CD4-positive, alpha-beta T cell treated with Interleukin-17A for 1 hour (primary cell): ENCODE results near the gene SGIP1.
"Not testable (repeated sequence)": the region's sequence is repeated elsewhere in the genome, so short reads cannot be mapped to it uniquely, and the experiment has no call there.

Experiments used
- DNase-seq: peaks from one replicate; pipeline ENCODE4 v3.0.0-alpha.2; 2020

Gene SGIP1

GRCh38 chr1:66562561-66562960, 28.6 kb downstream of the SGIP1 start:
- no peak for DNase-seq

DNA sequence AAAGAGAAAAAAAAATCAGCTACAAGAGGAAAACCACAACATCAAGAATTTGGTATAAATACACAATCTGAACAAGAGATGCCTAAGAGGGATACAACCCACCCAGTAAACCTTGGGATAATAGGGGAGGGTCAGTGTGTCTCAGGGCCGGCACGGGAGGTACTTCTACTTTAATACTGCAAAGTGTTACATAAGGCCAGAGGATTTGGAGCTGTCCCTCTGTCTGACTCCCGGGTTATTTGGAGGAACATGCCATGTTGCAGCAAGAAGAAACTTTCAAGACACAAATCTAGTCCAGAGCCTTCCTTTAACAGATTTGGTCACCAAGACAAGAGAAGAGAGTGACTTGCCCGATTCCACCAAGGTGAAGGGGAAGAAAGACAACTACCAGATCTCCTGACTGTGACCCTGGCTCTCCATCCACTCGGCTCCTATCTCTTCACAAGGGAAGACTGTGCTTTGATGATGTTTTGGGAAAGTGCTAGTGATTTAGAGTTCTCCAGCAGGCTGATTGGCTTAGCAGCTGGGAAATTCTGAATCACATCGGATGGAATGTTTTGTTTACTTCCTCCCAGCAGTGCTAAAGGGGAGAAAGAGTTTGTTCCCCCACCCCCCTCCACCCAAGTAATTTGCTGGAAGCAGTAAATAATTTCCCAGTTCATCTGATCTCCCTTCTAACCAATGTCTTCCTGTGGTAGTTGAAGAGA, 29.3 kb downstream of the SGIP1 start:
- no peak for DNase-seq

DNA sequence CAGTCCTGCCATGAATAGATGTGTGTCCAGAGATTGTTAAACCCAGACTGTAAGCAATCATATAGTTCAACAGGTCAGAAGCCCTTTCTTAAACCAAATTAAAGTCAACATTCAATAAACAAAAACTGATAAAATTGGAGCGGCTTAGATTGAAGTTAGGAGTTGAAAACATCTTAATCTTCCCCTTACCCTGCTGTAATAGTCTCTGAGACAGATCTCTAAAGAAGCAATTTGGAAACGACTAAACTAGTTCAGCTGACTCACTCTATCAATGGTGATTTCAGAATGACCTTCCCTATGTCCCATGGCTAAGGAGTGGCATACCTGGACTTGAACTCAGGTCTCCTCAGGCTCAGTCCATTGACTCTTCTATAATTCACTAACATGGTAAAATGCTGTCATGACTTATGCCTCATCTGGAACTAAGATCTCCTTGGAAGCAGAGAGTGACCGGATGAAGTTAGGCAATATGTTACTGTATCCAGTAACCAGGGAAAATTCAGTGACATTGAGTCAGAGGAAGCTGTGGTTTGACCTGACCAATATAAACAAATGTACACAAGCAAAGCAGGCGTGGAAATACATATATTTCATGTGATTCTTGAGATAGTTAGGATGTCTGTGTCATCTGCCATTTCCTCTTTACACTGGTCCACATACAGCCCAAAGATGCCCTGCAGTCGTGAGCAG, 30.1 kb downstream of the SGIP1 start:
- DNase-seq = no peak

DNA sequence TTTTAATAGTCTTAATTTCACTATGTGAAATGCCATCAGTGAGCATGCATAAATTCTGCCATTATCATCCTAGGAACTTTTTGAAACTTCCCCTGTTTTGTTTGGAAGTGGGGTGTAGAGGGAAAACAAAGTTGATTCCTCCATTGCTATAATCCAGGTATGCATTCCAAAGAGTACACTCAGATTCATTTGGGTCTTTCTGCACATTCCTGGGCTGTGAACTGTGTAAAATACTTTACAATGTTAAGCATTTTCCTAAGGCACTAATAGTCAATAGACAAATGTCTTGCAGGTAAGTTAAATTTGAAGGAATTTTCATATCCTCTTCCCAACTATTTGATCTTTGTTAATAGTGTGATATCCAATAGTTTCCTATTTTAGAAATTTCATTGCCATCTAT, 36.2 kb downstream of the SGIP1 start:
- DNase-seq = no peak

DNA sequence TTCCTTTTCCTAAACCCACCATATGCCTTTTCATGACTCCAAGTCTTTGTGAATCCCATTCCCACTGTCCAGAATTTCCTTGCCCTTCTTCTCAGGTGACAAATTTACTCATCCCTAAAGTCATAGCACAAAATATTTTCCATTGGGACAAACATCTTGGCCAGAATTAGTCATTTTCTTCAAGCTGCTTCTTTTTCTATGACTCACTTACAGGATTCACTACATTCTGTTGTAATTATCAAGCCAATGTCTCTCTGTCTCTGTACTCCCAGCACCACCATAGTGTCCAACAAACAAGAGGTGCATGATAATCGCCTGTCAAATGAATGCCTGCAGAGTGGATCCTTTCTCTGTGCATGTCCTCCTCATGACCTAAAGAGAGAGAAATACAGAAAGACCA, 37.8 kb downstream of the SGIP1 start:
- DNase-seq = no peak

DNA sequence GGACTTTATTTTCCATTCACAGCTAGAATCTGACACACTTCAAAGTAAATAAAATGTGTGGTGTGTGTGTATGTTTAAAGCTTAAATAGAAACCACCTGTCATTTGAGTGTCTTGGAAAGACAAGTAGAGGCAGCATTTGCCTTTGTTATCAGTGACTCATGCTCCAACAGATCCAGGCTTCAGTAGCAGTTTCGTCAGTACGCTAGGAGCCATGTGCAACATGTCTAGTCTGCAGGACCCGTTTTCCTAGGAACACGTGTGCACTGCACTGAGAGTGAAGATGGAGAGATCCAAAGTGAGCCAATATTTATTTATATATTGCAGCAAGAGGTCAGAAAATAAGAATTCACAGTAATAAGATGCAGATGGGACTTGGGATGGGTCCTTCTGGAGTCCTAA, 41.8 kb downstream of the SGIP1 start:
- no peak for DNase-seq

GRCh38 chr1:66576645-66577044, 42.7 kb downstream of the SGIP1 start:
- DNase-seq = no peak

GRCh38 chr1:66578841-66579240, 44.9 kb downstream of the SGIP1 start:
- no peak for DNase-seq

- no peak for DNase-seq
Measured at GRCh38 chr1:66580081-66580480, 46.1 kb downstream of the SGIP1 start.

DNA sequence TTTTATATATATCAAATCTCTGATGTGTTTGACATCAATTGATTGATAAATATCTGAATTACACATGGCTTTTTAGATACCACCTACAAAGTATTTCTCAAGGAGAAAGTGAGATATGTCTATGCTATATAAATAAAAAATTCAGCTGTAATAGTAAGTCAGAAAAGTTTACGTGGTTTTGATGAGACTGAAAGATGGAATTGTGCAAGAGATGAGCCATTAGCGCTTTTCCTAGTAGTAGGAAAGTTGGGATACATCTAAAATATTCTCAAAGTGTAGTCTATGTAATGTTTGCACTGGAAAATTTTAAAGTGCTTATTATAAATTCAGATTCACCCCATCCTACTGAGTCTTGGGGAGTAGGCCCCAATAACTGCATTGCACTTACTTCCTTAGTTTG, 49.1 kb downstream of the SGIP1 start:
- DNase-seq = no peak

- no peak for DNase-seq
Measured at GRCh38 chr1:66585002-66585401, 51.0 kb downstream of the SGIP1 start.

DNA sequence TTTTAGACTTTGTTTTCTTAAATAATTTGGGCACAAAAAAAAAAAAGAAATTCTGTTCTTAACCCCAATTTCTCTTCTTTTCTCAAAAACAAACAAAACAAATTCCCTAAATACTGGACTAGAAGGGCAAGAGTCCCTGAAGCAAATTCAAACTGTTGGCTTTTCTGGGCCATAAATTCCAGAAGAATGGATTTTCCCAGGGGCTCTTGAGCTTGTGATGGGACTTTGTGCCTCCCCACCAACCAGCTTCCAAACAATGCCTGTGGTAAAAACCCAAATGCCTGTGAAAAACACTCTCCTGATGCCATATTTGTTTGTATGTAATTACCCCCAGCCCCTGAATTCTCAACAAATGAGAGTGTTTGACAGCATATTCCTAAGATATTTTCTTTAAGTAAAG, 55.4 kb downstream of the SGIP1 start:
- no peak for DNase-seq

GRCh38 chr1:66592106-66592507, 58.2 kb downstream of the SGIP1 start:
- not testable (repeated sequence) for DNase-seq

GRCh38 chr1:66596191-66596590, 62.2 kb downstream of the SGIP1 start:
- DNase-seq = no peak

DNA sequence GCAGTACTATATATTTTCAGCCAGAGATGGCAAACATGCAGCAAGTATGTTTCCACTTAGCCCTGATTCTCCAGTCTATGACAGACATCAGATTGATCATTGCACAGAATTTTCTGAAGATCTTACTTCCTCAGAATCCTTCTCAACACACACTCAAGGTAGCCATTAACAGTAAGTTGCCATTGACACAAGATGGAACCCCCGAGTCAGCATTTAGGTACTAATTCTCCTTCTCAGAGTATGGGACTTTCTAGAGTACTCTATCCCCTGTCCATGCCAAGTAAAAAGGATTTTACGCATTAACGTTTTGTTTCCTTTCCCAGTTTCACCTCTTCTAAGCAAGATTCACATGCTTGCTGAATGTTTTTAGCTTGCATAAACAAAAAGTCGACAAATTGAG, 63.5 kb downstream of the SGIP1 start:
- DNase-seq = no peak

- DNase-seq = no peak
Measured at GRCh38 chr1:66598670-66599069, 64.7 kb downstream of the SGIP1 start.

DNA sequence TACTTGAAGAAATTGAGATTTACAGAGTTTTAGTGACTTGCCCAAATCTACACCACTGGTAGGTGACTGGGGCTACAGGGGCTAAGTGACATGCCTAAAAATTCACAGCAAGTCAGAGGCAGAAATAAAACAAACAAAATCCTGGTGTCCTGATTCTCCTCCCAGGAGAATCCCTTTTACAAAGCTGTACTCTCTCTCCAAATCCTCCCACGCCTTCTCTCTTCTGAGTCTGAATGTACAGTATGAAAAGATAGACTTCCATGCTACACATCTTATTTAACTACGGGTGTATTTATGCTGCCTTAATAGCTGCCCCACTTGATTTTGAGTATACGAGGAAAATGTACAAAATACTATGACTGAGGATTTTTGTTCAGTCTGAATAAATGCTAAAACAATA, 65.4 kb downstream of the SGIP1 start:
- no peak for DNase-seq

- DNase-seq = no peak
Measured at GRCh38 chr1:66599899-66600737, 66.2 kb downstream of the SGIP1 start.

DNA sequence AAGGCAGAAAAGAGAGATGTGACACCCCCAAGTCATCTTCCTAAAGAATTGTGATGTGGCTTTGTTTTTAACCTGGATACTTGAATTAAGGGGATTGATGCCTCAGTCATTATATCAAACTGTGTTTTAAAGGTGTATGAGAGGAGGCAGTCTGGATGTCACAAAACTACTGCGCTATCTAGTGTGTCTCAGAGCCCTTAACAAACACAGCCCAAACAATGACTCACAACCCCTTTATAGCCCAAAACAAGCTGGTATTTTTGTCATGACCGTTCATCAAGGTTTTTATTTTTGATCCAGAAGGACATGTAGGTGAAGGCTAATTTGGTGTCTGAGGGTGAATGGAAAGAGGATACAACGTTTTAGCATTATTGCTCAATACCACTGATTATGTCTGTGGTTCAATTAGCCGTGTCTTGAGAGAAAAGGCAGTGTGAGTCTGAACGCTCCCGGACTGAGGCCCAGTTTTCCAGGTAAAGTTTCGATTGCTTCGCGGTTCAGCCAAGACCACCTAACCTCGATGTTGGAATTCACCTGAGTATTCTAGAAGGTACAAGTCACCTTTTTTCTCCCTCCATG, 71.6 kb downstream of the SGIP1 start:
- DNase-seq = no peak

GRCh38 chr1:66606362-66607065, 72.6 kb downstream of the SGIP1 start:
- DNase-seq = no peak

- no peak for DNase-seq
Measured at GRCh38 chr1:66607458-66607857, 73.5 kb downstream of the SGIP1 start.

- no peak for DNase-seq
Measured at GRCh38 chr1:66613187-66613586, 79.2 kb downstream of the SGIP1 start.
